IMR-90 (cell line): ENCODE results near the gene ARHGEF6. TPM values are rescaled to one million over a fixed set of nuclear protein-coding genes. Genes with fewer than 3 reads are reported as not detected.

Source experiments
- ATAC-seq: fragments of 200-7000 bp; cut with Tn5 transposase; 2 replicates; pipeline ENCODE4 v1.9.1; 2020; ENCODE audit warnings: low read depth, mild to moderate bottlenecking, moderate library complexity
- BruUV-seq: library from RNA; stranded (reverse); fragments of 400-500 nt; replicated peaks from 2 replicates; lab custom pipeline; 2021; lab: Mats Ljungman, UMichigan
- CTCF ChIA-PET: fragments of 300-600 bp; formaldehyde crosslinking; extraction: SDS; loops from one replicate; lab custom pipeline; 2021; ENCODE audit warnings: antibody characterized with exemption; lab: Yijun Ruan, JAX
- POLR2A ChIA-PET: fragments of 300-600 bp; sonication (Branson Sonifier 250); formaldehyde crosslinking; loops from one replicate; lab custom pipeline; 2022; ENCODE audit warnings: antibody characterized with exemption; ENCODE audit not compliant: unreplicated experiment; lab: Charles Lee
- DNase-seq: peaks from one replicate; pipeline ENCODE4 v3.0.0; 2013
- H2AFZ ChIP-seq: replicated peaks from 2 replicates; pipeline ENCODE3; 2013; ENCODE audit warnings: low read length, mild to moderate bottlenecking; ENCODE audit not compliant: poor library complexity
- H2AK5ac ChIP-seq: 2 replicates; pipeline ENCODE4 v1.6.1; 2013; ENCODE audit warnings: low read depth, low read length, inconsistent platforms
- H2AK9ac ChIP-seq: replicated peaks from 2 replicates; pipeline ENCODE3; 2013; ENCODE audit warnings: mild to moderate bottlenecking, low read depth, low read length, moderate library complexity; ENCODE audit not compliant: poor library complexity
- H2BK120ac ChIP-seq: 2 replicates; pipeline ENCODE4 v1.6.1; 2013; ENCODE audit warnings: low read depth, low read length, inconsistent platforms
- H2BK15ac ChIP-seq: 3 replicates; pipeline ENCODE4 v1.6.1; 2013; ENCODE audit warnings: low read depth, low read length, inconsistent platforms
- H2BK20ac ChIP-seq: 2 replicates; pipeline ENCODE4 v1.6.1; 2013; ENCODE audit warnings: low read depth, mild to moderate bottlenecking, inconsistent platforms, low read length, moderate library complexity
- H2BK5ac ChIP-seq: 2 replicates; pipeline ENCODE4 v1.6.1; 2013; ENCODE audit warnings: mild to moderate bottlenecking, low read depth, low read length, inconsistent platforms; ENCODE audit not compliant: poor library complexity, severe bottlenecking
- H3K14ac ChIP-seq: replicated peaks from 2 replicates; pipeline ENCODE4 v1.6.1; 2013; ENCODE audit warnings: low read depth, low read length, inconsistent platforms
- H3K18ac ChIP-seq: 2 replicates; pipeline ENCODE4 v1.6.1; 2013; ENCODE audit warnings: low read depth, low read length, control low read depth
- H3K23ac ChIP-seq: 2 replicates; pipeline ENCODE4 v1.6.1; 2013; ENCODE audit warnings: low read depth, low read length, inconsistent platforms
- H3K27ac ChIP-seq: 2 replicates; pipeline ENCODE4 v1.5.1; 2013; ENCODE audit warnings: mild to moderate bottlenecking, control low read depth, low read length; ENCODE audit not compliant: insufficient read depth
- H3K27me3 ChIP-seq: 2 replicates; pipeline ENCODE4 v1.6.1; 2013; ENCODE audit warnings: low read length; ENCODE audit not compliant: control insufficient read depth, insufficient read depth
- H3K36me3 ChIP-seq: 2 replicates; pipeline ENCODE4 v1.6.1; 2013; ENCODE audit warnings: low read length, mixed read lengths; ENCODE audit not compliant: control insufficient read depth, insufficient read depth
- H3K4ac ChIP-seq: 2 replicates; pipeline ENCODE4 v1.6.1; 2013; ENCODE audit warnings: low read depth, low read length, inconsistent platforms
- H3K4me1 ChIP-seq: 2 replicates; pipeline ENCODE4 v1.6.1; 2013; ENCODE audit warnings: low read length, mixed read lengths; ENCODE audit not compliant: control insufficient read depth, insufficient read depth
- H3K4me2 ChIP-seq: 2 replicates; pipeline ENCODE4 v1.6.1; 2013; ENCODE audit warnings: low read depth, mild to moderate bottlenecking, control low read depth, low read length, moderate library complexity
- H3K4me3 ChIP-seq: 2 replicates; pipeline ENCODE4 v1.5.1; 2013; ENCODE audit warnings: low read depth, mild to moderate bottlenecking, control low read depth, low read length, moderate library complexity; ENCODE audit not compliant: insufficient read depth
- H3K56ac ChIP-seq: 2 replicates; pipeline ENCODE4 v1.6.1; 2013; ENCODE audit warnings: low read length, inconsistent platforms; ENCODE audit not compliant: insufficient read depth; ENCODE audit errors: extremely low read depth
- H3K79me1 ChIP-seq, 2 experiments: 2 replicates each; pipeline ENCODE4 v1.6.1; 2013; ENCODE audit warnings: low read length in 2 of 2, inconsistent platforms in 1 of 2, low read depth in 1 of 2
- H3K9ac ChIP-seq: 2 replicates; pipeline ENCODE4 v1.6.1; 2013; ENCODE audit warnings: low read depth, low read length, control low read depth
- H3K9me1 ChIP-seq: 2 replicates; pipeline ENCODE4 v1.6.1; 2013; ENCODE audit warnings: low read length, inconsistent platforms; ENCODE audit not compliant: insufficient read depth
- H3K9me3 ChIP-seq: 2 replicates; pipeline ENCODE4 v1.6.1; 2013; ENCODE audit warnings: low read length; ENCODE audit not compliant: control insufficient read depth, insufficient read depth
- H4K20me1 ChIP-seq: 2 replicates; pipeline ENCODE4 v1.6.1; 2013; ENCODE audit warnings: low read length, inconsistent platforms; ENCODE audit not compliant: insufficient read depth
- H4K5ac ChIP-seq: 2 replicates; pipeline ENCODE4 v1.6.1; 2013; ENCODE audit warnings: mild to moderate bottlenecking, low read depth, low read length, control low read depth
- H4K8ac ChIP-seq, 2 experiments: 2 replicates each; pipeline ENCODE4 v1.6.1; 2013; ENCODE audit warnings: low read depth in 2 of 2, low read length in 2 of 2, control low read depth in 1 of 2, inconsistent platforms in 1 of 2
- H4K91ac ChIP-seq: 2 replicates; pipeline ENCODE4 v1.6.1; 2013; ENCODE audit warnings: low read depth, low read length, inconsistent platforms; ENCODE audit not compliant: insufficient read depth
- BHLHE40 ChIP-seq: fragments of 150-350 bp; IDR thresholded peaks from 2 replicates; pipeline ENCODE4 v1.6.1; 2016; ENCODE audit warnings: mild to moderate bottlenecking, low read depth, low read length
- CEBPB ChIP-seq: IDR thresholded peaks from 2 replicates; pipeline ENCODE4 v1.6.1; 2012; ENCODE audit warnings: low read depth, low read length, improper control_type of control experiment
- CHD1 ChIP-seq: IDR thresholded peaks from 2 replicates; pipeline ENCODE4 v1.6.1; 2012; ENCODE audit warnings: low read depth, low read length, improper control_type of control experiment
- CTCF ChIP-seq: conservative IDR thresholded peaks from 2 replicates; pipeline ENCODE4 v1.5.1; 2012; ENCODE audit warnings: mild to moderate bottlenecking, low read depth, low read length, improper control_type of control experiment
- FOS ChIP-seq: fragments of 150-350 bp; IDR thresholded peaks from 2 replicates; pipeline ENCODE4 v1.6.1; 2016; ENCODE audit warnings: low read depth, low read length
- MAFK ChIP-seq: IDR thresholded peaks from 2 replicates; pipeline ENCODE4 v1.6.1; 2012; ENCODE audit warnings: low read depth, low read length, improper control_type of control experiment
- MAZ ChIP-seq: IDR thresholded peaks from 2 replicates; pipeline ENCODE4 v1.6.1; 2012; ENCODE audit warnings: low read depth, mild to moderate bottlenecking, low read length, improper control_type of control experiment, moderate library complexity, borderline replicate concordance
- MXI1 ChIP-seq: IDR thresholded peaks from 2 replicates; pipeline ENCODE4 v1.6.1; 2012; ENCODE audit warnings: low read depth, mild to moderate bottlenecking, low read length, moderate library complexity, borderline replicate concordance
- NFE2L2 ChIP-seq: fragments of 150-350 bp; IDR thresholded peaks from 2 replicates; pipeline ENCODE4 v1.6.1; 2016; ENCODE audit warnings: low read depth, mild to moderate bottlenecking, low read length
- POLR2A ChIP-seq: IDR thresholded peaks from 2 replicates; pipeline ENCODE4 v1.6.1; 2012; ENCODE audit warnings: mild to moderate bottlenecking, low read depth, low read length
- RAD21 ChIP-seq: IDR thresholded peaks from 2 replicates; pipeline ENCODE4 v1.6.1; 2012; ENCODE audit warnings: low read length, improper control_type of control experiment
- RCOR1 ChIP-seq: IDR thresholded peaks from 2 replicates; pipeline ENCODE4 v1.6.1; 2012; ENCODE audit warnings: mild to moderate bottlenecking, low read length, improper control_type of control experiment; ENCODE audit not compliant: insufficient replicate concordance
- RFX5 ChIP-seq: IDR thresholded peaks from 2 replicates; pipeline ENCODE4 v1.8.0; 2012; ENCODE audit warnings: low read depth, mild to moderate bottlenecking, low read length, moderate library complexity
- SMC3 ChIP-seq: fragments of 150-350 bp; IDR thresholded peaks from 2 replicates; pipeline ENCODE4 v1.6.1; 2016; ENCODE audit warnings: low read depth, mild to moderate bottlenecking, antibody characterized with exemption, low read length, moderate library complexity
- USF2 ChIP-seq: fragments of 150-350 bp; IDR thresholded peaks from 2 replicates; pipeline ENCODE4 v1.6.1; 2017; ENCODE audit warnings: mild to moderate bottlenecking, antibody characterized with exemption, low read length, low read depth
- WGBS, 2 experiments: methylation state at CpG; one replicate each; pipeline versions ENCODE4 v1.1.5 to v1.1.7; 2013; ENCODE audit warnings: missing lambda C conversion rate in 2 of 2; ENCODE audit not compliant: insufficient read length in 1 of 2; ENCODE audit errors: extremely low coverage in 2 of 2; 5-methylcytosine and 5-hydroxymethylcytosine counted together
- dilution Hi-C: fragments of 300-500 bp; cut with HindIII; formaldehyde crosslinking; loops from one replicate; pipeline ENCODE4 v1.14.3; 2018; ENCODE audit warnings: low sequenced_read_pairs; ENCODE audit not compliant: unreplicated experiment
- in situ Hi-C: fragments of 300-500 bp; cut with MboI; formaldehyde crosslinking; loops from 3 replicates; pipeline ENCODE4 v1.14.3; 2019; ENCODE audit warnings: low sequenced_read_pairs, inconsistent platforms, mixed read lengths
- intact Hi-C: fragments of 100-400 bp; cut with micrococcal nuclease; formaldehyde crosslinking; loops from 2 replicates; pipeline ENCODE4 v1.10.0; 2022
- polyA plus RNA-seq, 3 experiments: library from polyadenylated mRNA; depleted of rRNA; stranded (reverse); fragments of >200 nt; gene quantifications; 2 replicates each; pipeline ENCODE4 v1.2.3, GENCODE V29; 2012; ENCODE audit warnings: low replicate concordance in 1 of 3
- total RNA-seq: library from RNA; depleted of rRNA; stranded (reverse); fragments of >200 nt; gene quantifications from 2 replicates; pipeline ENCODE4 v1.2.3, GENCODE V29; 2012
- TF ChIP-seq, protein P1 (sequence below): fragments of 150-350 bp; IDR thresholded peaks from 2 replicates; pipeline ENCODE4 v1.6.1; 2016; ENCODE audit warnings: low read depth, mild to moderate bottlenecking, low read length, moderate library complexity, borderline replicate concordance

Gene ARHGEF6
- total and polyA plus RNA-seq, 2 of the 4 experiments (the other 2 are of a cell fraction) = 2.1 to 2.7 TPM

DNA sequence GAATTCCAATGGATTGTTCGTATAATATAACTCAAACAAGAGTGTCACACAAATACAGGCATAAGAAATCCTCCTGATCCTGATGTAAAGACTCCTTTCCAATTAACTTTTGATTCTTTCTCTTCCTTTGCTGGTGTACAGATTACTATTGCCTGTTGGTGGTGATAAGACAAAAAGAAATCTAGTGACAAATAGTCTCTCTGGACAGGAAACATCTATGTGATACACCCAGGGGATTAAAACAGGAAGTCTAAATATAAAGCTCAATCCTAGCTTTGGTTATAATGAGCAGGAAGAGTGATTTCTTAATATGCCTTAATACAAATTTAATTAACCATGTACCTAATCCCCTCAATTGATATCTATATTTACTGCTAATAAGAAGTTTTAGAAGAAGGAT lies 45.1 kb downstream of the ARHGEF6 start:
- H3K4me1 ChIP-seq = no peaks in the 10 kb centered on the region
- H3K9me1 ChIP-seq = 0 out of 2 replicates have a peak, but pooled peaks cover 3% of the 10 kb centered on the region
- no peaks in the 10 kb centered on the region; the same call in none of the 2 replicates for H3K27me3 ChIP-seq
- H2AK9ac ChIP-seq = no peak overlapping the region
- H3K36me3 ChIP-seq = no peaks in the 10 kb centered on the region
- BruUV-seq = no TSS peak
- H3K23ac ChIP-seq = no peak overlapping the region
- no peak overlapping the region for H3K14ac ChIP-seq
- no peak overlapping the region for H4K91ac ChIP-seq
- H3K4me3 ChIP-seq = no peak overlapping the region
- H2AK5ac ChIP-seq = no peak overlapping the region
- no peak overlapping the region for H2BK5ac ChIP-seq
- no peak overlapping the region for H3K27ac ChIP-seq
- H3K4ac ChIP-seq = no peak overlapping the region
- H4K8ac ChIP-seq = no peak overlapping the region
- ChIA-PET POLR2A (no interaction called here), CTCF (no interaction called here)
- H4K20me1 ChIP-seq = no peaks in the 10 kb centered on the region
- H3K79me1 ChIP-seq = no peaks in the 10 kb centered on the region
- no peak overlapping the region for H3K9ac ChIP-seq
- no peak overlapping the region for H4K5ac ChIP-seq
- WGBS, 2 experiments = no CpG with 5 or more reads among the region's 1 CpG
- H2AFZ ChIP-seq = no peak overlapping the region
- TF ChIP-seq MAFK (no peak), RFX5 (no peak), SMC3 (no peak), BHLHE40 (no peak), USF2 (no peak), CEBPB (no peak), CTCF (no peak), MAZ (no peak), POLR2A (no peak), RCOR1 (no peak), CHD1 (no peak), NFE2L2 (no peak), RAD21 (no peak), MXI1 (no peak), FOS (no peak)
- TF ChIP-seq, protein P1, sequence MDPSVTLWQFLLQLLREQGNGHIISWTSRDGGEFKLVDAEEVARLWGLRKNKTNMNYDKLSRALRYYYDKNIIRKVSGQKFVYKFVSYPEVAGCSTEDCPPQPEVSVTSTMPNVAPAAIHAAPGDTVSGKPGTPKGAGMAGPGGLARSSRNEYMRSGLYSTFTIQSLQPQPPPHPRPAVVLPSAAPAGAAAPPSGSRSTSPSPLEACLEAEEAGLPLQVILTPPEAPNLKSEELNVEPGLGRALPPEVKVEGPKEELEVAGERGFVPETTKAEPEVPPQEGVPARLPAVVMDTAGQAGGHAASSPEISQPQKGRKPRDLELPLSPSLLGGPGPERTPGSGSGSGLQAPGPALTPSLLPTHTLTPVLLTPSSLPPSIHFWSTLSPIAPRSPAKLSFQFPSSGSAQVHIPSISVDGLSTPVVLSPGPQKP = no peak
- no peaks in the 10 kb centered on the region for H3K9me3 ChIP-seq
- H2BK15ac ChIP-seq = no peak overlapping the region
- H2BK120ac ChIP-seq = no peak overlapping the region
- ATAC-seq = no peak
- H3K56ac ChIP-seq = no peak overlapping the region
- no peak for DNase-seq
- dilution Hi-C loops (no loop called here), intact Hi-C loops (no loop called here), in situ Hi-C loops (no loop called here)
- H3K18ac ChIP-seq = no peak overlapping the region
- H2BK20ac ChIP-seq = no peak overlapping the region
- H3K4me2 ChIP-seq = no peak overlapping the region
